Endometrial microvascular endothelial cells (primary cell): ENCODE measurements around the gene MUCL3. TPM values are rescaled to one million over a fixed set of nuclear protein-coding genes. Genes with fewer than 3 reads are reported as not detected.
"Not testable (repeated sequence)": the region's sequence is repeated elsewhere in the genome, so short reads cannot be mapped to it uniquely, and the experiment has no call there.

Source experiments
- in situ Hi-C: cut with HindIII; loops from 2 replicates; pipeline ENCODE4 v1.10.0; 2017; ENCODE audit warnings: low sequenced_read_pairs, low pct_unique_long_range_greater_than_20kb; ENCODE audit errors: inconsistent ontology term
- total RNA-seq: library from RNA; depleted of rRNA; stranded (reverse); fragments of >200 nt; gene quantifications from one replicate; pipeline ENCODE4 v1.2.3, GENCODE V29; 2015; ENCODE audit errors: inconsistent ontology term

MUCL3 gene
- total RNA-seq, 1 donor from 2014 or later, result not detected

GRCh38 chr6:30907758-30908591 lies 32.8 kb upstream of the MUCL3 start, which contains the start of gene GTF2H4:
TSS of gene GTF2H4 (plus strand) at chr6:30908207.
- in situ Hi-C loops, result no loop called here

GRCh38 chr6:30908700-30909099 lies 32.1 kb upstream of the MUCL3 start:
- in situ Hi-C loops, result no loop called here

- in situ Hi-C loops, result not testable (repeated sequence)
Measured at GRCh38 chr6:30910473-30910872, 30.3 kb upstream of the MUCL3 start.

GRCh38 chr6:30912746-30913520 lies 27.8 kb upstream of the MUCL3 start:
- in situ Hi-C loops, result no loop called here

- in situ Hi-C loops, result no loop called here
Measured at GRCh38 chr6:30913721-30914075, 27.1 kb upstream of the MUCL3 start.

GRCh38 chr6:30914076-30914853 lies 26.5 kb upstream of the MUCL3 start, which contains the start of gene VARS2:
TSS of gene VARS2 (plus strand) at chr6:30914238. CDS start at chr6:30914837, 599 bp downstream.
- in situ Hi-C loops, result no loop called here

- in situ Hi-C loops, result no loop called here
Measured at GRCh38 chr6:30914854-30915590, 25.8 kb upstream of the MUCL3 start.

- in situ Hi-C loops, result no loop called here
Measured at GRCh38 chr6:30915591-30915946, 25.2 kb upstream of the MUCL3 start.

- in situ Hi-C loops, result no loop called here
Measured at GRCh38 chr6:30917041-30917440, 23.7 kb upstream of the MUCL3 start.

- in situ Hi-C loops, result no loop called here
Measured at GRCh38 chr6:30917487-30917886, 23.3 kb upstream of the MUCL3 start.

- in situ Hi-C loops, result no loop called here
Measured at GRCh38 chr6:30918670-30919069, 22.1 kb upstream of the MUCL3 start.

GRCh38 chr6:30922447-30922852 lies 18.3 kb upstream of the MUCL3 start:
- in situ Hi-C loops, result no loop called here

GRCh38 chr6:30924040-30924627 lies 16.6 kb upstream of the MUCL3 start:
- in situ Hi-C loops, result not testable (repeated sequence)

- in situ Hi-C loops, result no loop called here
Measured at GRCh38 chr6:30926644-30927043, 14.1 kb upstream of the MUCL3 start.

GRCh38 chr6:30927080-30927479 lies 13.7 kb upstream of the MUCL3 start:
- in situ Hi-C loops, result not testable (repeated sequence)

GRCh38 chr6:30928677-30929076 lies 12.1 kb upstream of the MUCL3 start:
- in situ Hi-C loops, result no loop called here

GRCh38 chr6:30930506-30930905 lies 10.3 kb upstream of the MUCL3 start:
- in situ Hi-C loops, result no loop called here

- in situ Hi-C loops, result no loop called here
Measured at GRCh38 chr6:30931272-30931671, 9.5 kb upstream of the MUCL3 start.
